HAP-1 (cell line): ENCODE measurements around the gene CD99.

ENCODE experiments used
- DNase-seq, 2 experiments: peaks; one replicate each; pipeline ENCODE4 v3.0.0-alpha.2; 2016 to 2020; ENCODE audit warnings: low spot score in 2 of 2
- H3K27me3 ChIP-seq: fragments of 250-450 bp; sonication (Bioruptor Pico); 2 replicates; pipeline ENCODE4 v1.5.1; 2020; ENCODE audit warnings: low read depth, mild to moderate bottlenecking, moderate library complexity
- H3K36me3 ChIP-seq: fragments of 250-450 bp; sonication (Bioruptor Pico); replicated peaks from 2 replicates; pipeline ENCODE4 v1.5.1; 2020; ENCODE audit warnings: mild to moderate bottlenecking
- H3K4me1 ChIP-seq: fragments of 250-450 bp; sonication (Bioruptor Pico); 2 replicates; pipeline ENCODE4 v1.5.1; 2020; ENCODE audit warnings: mild to moderate bottlenecking
- H3K4me3 ChIP-seq: fragments of 250-450 bp; sonication (Bioruptor Pico); 2 replicates; pipeline ENCODE4 v1.5.1; 2020; ENCODE audit warnings: mild to moderate bottlenecking, moderate library complexity
- H3K9me3 ChIP-seq: fragments of 250-450 bp; sonication (Bioruptor Pico); 2 replicates; pipeline ENCODE4 v1.5.1; 2020; ENCODE audit warnings: mild to moderate bottlenecking, moderate library complexity
- in situ Hi-C: fragments of 300-500 bp; cut with MboI; formaldehyde crosslinking; loops from 3 replicates; pipeline ENCODE4 v1.14.3; 2020; ENCODE audit warnings: low sequenced_read_pairs, inconsistent platforms, mixed read lengths

Gene CD99, protein sequence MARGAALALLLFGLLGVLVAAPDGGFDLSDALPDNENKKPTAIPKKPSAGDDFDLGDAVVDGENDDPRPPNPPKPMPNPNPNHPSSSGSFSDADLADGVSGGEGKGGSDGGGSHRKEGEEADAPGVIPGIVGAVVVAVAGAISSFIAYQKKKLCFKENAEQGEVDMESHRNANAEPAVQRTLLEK

DNA sequence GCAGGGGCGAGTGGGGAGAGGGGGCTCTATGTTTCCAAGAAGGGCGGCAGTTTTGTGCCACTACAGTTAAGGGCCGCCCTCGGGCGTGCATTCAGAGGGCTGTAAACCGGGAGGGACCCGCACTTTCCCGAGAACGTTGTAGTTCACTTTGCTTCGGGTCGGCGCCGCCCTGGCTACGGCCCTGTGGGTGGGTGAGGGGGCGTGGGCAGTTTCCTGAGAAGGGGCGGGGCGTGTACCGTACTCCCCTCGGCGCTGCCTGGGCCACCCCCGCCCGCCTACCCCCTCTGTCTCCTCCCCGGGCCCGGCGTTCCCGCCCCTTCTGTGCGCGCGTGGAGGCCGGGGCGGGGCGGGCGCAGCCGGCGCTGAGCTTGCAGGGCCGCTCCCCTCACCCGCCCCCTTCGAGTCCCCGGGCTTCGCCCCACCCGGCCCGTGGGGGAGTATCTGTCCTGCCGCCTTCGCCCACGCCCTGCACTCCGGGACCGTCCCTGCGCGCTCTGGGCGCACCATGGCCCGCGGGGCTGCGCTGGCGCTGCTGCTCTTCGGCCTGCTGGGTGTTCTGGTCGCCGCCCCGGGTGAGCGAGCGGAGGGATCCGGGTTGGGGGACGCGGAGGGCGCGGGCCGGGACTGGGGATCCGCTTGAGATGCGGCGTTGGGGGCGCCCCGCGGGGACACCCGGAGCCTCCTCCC lies at the start of gene CD99:
TSS of gene CD99 (plus strand) at position 440 of the 687 bp plus-strand sequence. CDS start at position 506, 66 bp downstream.
- peak; percentile 87 to 97 for DNase-seq
- H3K9me3 ChIP-seq, result no peaks in the 10 kb centered on the region
- no peaks in the 10 kb centered on the region for H3K27me3 ChIP-seq
- peak within 1 kb of the TSS; percentile 80 for H3K4me3 ChIP-seq
- peaks cover 2% of the 10 kb centered on the region; the same call in 1 of the 2 replicates for H3K36me3 ChIP-seq
- peaks cover 11% of the 10 kb centered on the region; the same call in 1 of the 2 replicates for H3K4me1 ChIP-seq
- in situ Hi-C loops, result no loop called here

- Histone ChIP-seq H3K36me3 (peaks cover 10% of the 10 kb centered on the region), H3K9me3 (no peaks in the 10 kb centered on the region), H3K27me3 (no peaks in the 10 kb centered on the region), H3K4me1 (peaks cover 3% of the 10 kb centered on the region; the same call in 1 of the 2 replicates), H3K4me3 (no peak overlapping the region)
- no peak for DNase-seq
- in situ Hi-C loops, result loop anchor here (10.0 kb wide), 1 partner anchor 183 kb away; the partner anchor contains the start of gene GYG2
Observed at GRCh38 chrX:2642146-2642545, 48.9 kb upstream of the CD99 start.

- DNase-seq, result no peak
- peaks cover 3% of the 10 kb centered on the region; the same call in 1 of the 2 replicates for H3K4me1 ChIP-seq
- H3K27me3 ChIP-seq, result no peaks in the 10 kb centered on the region
- no peaks in the 10 kb centered on the region for H3K9me3 ChIP-seq
- no peak overlapping the region for H3K4me3 ChIP-seq
- H3K36me3 ChIP-seq, result peaks cover 10% of the 10 kb centered on the region
- in situ Hi-C loops, result loop anchor here (10.0 kb wide), 1 partner anchor 182 kb away; the partner anchor contains the start of gene GYG2
Observed at GRCh38 chrX:2642791-2643190, 48.3 kb upstream of the CD99 start.

GRCh38 chrX:2643880-2644279 lies 47.2 kb upstream of the CD99 start:
- in situ Hi-C loops, result loop anchor here (10.0 kb wide), 1 partner anchor 181 kb away; the partner anchor contains the start of gene GYG2

DNA sequence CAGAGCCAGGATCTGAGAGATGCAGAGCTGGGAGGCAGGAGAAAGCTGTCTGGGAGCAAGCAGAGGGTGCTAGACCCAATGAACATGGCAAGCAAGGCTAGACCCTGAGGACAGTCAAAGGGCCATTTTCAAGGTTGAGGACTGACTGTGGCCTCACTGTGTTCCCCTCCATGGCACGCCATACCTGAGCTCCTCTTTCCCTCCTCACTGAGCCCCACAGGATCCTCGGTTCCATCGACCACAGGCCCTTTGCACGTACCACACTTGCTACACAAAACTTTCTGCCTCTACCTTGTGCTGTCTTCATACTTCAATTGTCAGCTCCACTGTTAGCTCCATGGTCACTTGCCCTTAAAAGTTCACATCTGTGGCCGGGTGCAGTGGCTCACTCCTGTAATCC lies 45.5 kb upstream of the CD99 start:
- Histone ChIP-seq H3K27me3 (no peaks in the 10 kb centered on the region), H3K9me3 (no peaks in the 10 kb centered on the region), H3K4me1 (no peaks in the 10 kb centered on the region), H3K36me3 (no peaks in the 10 kb centered on the region), H3K4me3 (no peak overlapping the region)
- in situ Hi-C loops, result loop anchor here (10.0 kb wide), 1 partner anchor 179 kb away; the partner anchor contains the start of gene GYG2
- DNase-seq, result no peak

More at GRCh38 chrX:2643880-2644279, 47.2 kb upstream of the CD99 start:
- peaks cover 8% of the 10 kb centered on the region for H3K36me3 ChIP-seq
- DNase-seq, result no peak
- no peaks in the 10 kb centered on the region for H3K27me3 ChIP-seq
- no peaks in the 10 kb centered on the region for H3K9me3 ChIP-seq
- no peak overlapping the region for H3K4me3 ChIP-seq
- peaks cover 3% of the 10 kb centered on the region; the same call in 1 of the 2 replicates for H3K4me1 ChIP-seq

GRCh38 chrX:2647627-2648026 lies 43.5 kb upstream of the CD99 start:
- in situ Hi-C loops, result loop anchor here (10.0 kb wide), 1 partner anchor 177 kb away; the partner anchor contains the start of gene GYG2
- no peaks in the 10 kb centered on the region for H3K27me3 ChIP-seq
- H3K4me3 ChIP-seq, result no peak overlapping the region
- DNase-seq, result no peak
- no peaks in the 10 kb centered on the region for H3K9me3 ChIP-seq
- H3K4me1 ChIP-seq, result no peaks in the 10 kb centered on the region
- no peaks in the 10 kb centered on the region for H3K36me3 ChIP-seq

DNA sequence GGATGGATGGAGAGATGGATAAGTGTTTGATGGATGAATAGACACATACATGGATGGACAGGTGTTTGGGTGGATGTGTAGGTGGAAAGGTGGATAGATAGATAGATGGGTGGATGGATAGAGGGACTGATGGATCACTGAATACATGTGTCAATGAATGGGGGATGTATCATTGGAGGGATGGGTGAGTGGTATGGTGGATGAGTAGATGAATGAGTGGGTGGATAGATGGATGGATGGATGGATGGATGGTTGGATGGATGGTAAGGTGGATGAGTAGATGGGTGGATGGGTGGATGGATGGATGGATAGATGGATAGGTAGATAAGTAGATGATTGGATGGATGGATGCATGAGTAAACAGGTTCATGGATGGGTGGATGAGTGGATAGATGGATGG lies 41.1 kb upstream of the CD99 start:
- in situ Hi-C loops, result no loop called here
- Histone ChIP-seq H3K4me3 (no peak overlapping the region), H3K4me1 (no peaks in the 10 kb centered on the region), H3K9me3 (no peaks in the 10 kb centered on the region), H3K27me3 (no peaks in the 10 kb centered on the region), H3K36me3 (no peaks in the 10 kb centered on the region)
- DNase-seq, result no peak

- H3K27me3 ChIP-seq, result no peaks in the 10 kb centered on the region
- no peaks in the 10 kb centered on the region for H3K36me3 ChIP-seq
- DNase-seq, result no peak
- no peak overlapping the region for H3K4me3 ChIP-seq
- in situ Hi-C loops, result no loop called here
- H3K9me3 ChIP-seq, result no peaks in the 10 kb centered on the region
- no peaks in the 10 kb centered on the region for H3K4me1 ChIP-seq
Observed at GRCh38 chrX:2650865-2651264, 40.2 kb upstream of the CD99 start.

DNA sequence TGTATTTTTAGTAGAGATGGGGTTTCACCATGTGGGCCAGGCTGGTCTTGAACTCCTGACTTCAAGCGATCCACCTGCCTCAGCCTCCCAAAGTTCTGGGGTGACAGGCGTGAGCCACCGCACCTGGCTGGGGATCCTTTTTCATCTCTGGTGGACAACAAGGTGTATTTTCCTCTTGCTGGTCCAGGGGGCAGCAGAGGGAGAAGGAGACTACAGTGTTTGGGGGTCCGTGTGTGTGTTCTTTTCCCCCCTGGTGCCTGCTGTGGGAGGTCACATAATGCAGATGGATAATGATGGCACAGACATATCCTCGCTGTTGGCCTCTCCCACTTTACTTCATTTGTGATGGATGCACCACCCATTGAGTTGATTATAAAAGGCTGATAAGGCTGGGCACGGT lies 39.0 kb upstream of the CD99 start:
- peak in 1 of 2 experiments; percentile 13 for DNase-seq
- no peaks in the 10 kb centered on the region for H3K9me3 ChIP-seq
- no peaks in the 10 kb centered on the region for H3K27me3 ChIP-seq
- no peaks in the 10 kb centered on the region for H3K36me3 ChIP-seq
- in situ Hi-C loops, result no loop called here
- H3K4me1 ChIP-seq, result no peaks in the 10 kb centered on the region
- H3K4me3 ChIP-seq, result no peak overlapping the region

GRCh38 chrX:2654436-2655340 lies 36.4 kb upstream of the CD99 start:
- Histone ChIP-seq H3K27me3 (no peaks in the 10 kb centered on the region), H3K4me1 (no peaks in the 10 kb centered on the region), H3K9me3 (no peaks in the 10 kb centered on the region), H3K4me3 (no peak overlapping the region), H3K36me3 (no peaks in the 10 kb centered on the region)
- in situ Hi-C loops, result no loop called here
- no peak for DNase-seq

DNA sequence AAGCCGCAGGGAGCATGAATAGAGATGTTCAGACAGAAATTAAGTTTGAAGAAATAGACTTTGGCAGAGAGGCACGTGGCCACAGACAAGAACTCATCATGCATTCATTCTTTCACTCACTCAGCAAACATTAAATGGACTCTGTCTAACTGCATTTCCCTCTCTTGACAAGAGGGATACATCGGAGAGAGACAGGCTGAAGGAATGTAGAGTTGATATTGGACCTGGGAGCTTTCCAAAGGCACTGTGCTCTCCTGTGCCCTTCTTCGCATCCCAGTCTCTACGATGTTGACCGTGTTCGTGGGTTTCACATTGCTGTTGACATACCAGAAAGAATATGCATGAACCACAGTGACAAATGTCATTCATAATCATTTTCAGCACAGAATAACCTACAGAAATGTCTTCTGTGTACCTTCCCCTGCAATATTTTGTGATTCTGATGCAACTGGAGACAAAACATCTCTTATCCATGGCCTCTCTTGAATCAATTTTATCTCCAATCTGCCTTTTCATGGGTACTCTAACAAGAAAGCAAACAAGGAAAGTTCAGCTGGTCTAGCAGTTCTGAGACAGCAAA lies 34.7 kb upstream of the CD99 start:
- Histone ChIP-seq H3K36me3 (no peaks in the 10 kb centered on the region), H3K4me3 (no peak overlapping the region), H3K9me3 (no peaks in the 10 kb centered on the region), H3K27me3 (no peaks in the 10 kb centered on the region), H3K4me1 (no peaks in the 10 kb centered on the region)
- DNase-seq, result no peak
- in situ Hi-C loops, result no loop called here

DNA sequence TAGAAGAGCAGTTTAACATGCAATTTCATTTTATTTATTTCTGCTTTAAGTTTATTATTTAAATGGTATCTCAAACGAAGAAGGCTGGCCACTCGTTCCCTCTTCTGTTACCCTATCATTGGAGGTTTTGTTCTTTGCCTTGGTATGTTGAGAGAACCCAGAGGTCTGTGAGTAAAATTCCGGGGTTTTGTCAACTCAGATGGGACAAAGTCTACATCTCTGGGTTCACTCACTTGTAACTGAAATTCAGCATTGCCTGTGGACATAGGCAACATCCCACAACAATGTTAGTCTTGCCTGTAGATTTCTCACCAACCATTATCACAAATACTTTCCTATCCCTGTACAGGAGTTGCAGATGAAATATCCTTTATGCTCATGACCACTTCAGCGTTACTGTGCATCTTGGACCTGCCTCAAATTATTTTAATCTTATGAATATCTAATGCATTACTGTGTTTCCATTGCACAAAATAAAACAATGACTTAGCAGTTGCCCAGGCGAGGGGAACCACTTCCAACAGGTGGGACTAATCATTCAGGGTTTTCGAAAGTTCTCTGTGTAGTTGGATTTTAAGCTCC lies 33.5 kb upstream of the CD99 start:
- H3K9me3 ChIP-seq, result no peaks in the 10 kb centered on the region
- H3K27me3 ChIP-seq, result no peaks in the 10 kb centered on the region
- DNase-seq, result no peak
- H3K4me1 ChIP-seq, result no peaks in the 10 kb centered on the region
- in situ Hi-C loops, result no loop called here
- no peaks in the 10 kb centered on the region for H3K36me3 ChIP-seq
- H3K4me3 ChIP-seq, result no peak overlapping the region
